ENCODE measurements around the gene SEC63.
"Not testable (repeated sequence)": the region's sequence is repeated elsewhere in the genome, so short reads cannot be mapped to it uniquely, and the experiment has no call there.

The SEC63 gene

GRCh38 chr6:107959392-107959791, 1.4 kb upstream of the SEC63 start:
- no peak for ATAC-seq
- no peak for TF ChIP-seq ARNTL (CRISPR knock-in tag; IDR thresholded peaks at IDR 0.05; ENCODE audit: borderline replicate concordance, low read depth)
- no peak for TF ChIP-seq ZNF70 (CRISPR knock-in tag; IDR thresholded peaks at IDR 0.05)
- TF ChIP-seq ZNF8 (CRISPR knock-in tag; IDR thresholded peaks at IDR 0.05): no peak
- no peak for TF ChIP-seq PATZ1 (CRISPR knock-in tag; IDR thresholded peaks at IDR 0.05; ENCODE audit: borderline replicate concordance)
- no peak for TF ChIP-seq ZNF565 (CRISPR knock-in tag; conservative IDR thresholded peaks at IDR 0.05; ENCODE audit: low read depth)
- TF ChIP-seq ZFP3 (CRISPR knock-in tag; IDR thresholded peaks at IDR 0.05): no peak
- no peak for TF ChIP-seq ZFP30 (CRISPR knock-in tag; IDR thresholded peaks at IDR 0.05)
- TF ChIP-seq SNAI2 (CRISPR knock-in tag; IDR thresholded peaks at IDR 0.05): no peak
- TF ChIP-seq CREB5 (CRISPR knock-in tag; IDR thresholded peaks at IDR 0.05; ENCODE audit: low read depth): no peak
- TF ChIP-seq ISL1 (CRISPR knock-in tag; IDR thresholded peaks at IDR 0.05): no peak
- TF ChIP-seq POU6F1 (CRISPR knock-in tag; IDR thresholded peaks at IDR 0.05; ENCODE audit: borderline replicate concordance, low read depth): no peak

- not testable (repeated sequence) for ATAC-seq
Measured at GRCh38 chr6:107958689-107959362, 818 bp upstream of the SEC63 start.

GRCh38 chr6:107957308-107957908, 600 bp downstream of the SEC63 start:
- peak; percentile 67 for ATAC-seq
- TF ChIP-seq ZNF8 (CRISPR knock-in tag; IDR thresholded peaks at IDR 0.05) (no peak), RARB (CRISPR knock-in tag; IDR thresholded peaks at IDR 0.05) (no peak), BACH2 (CRISPR knock-in tag; IDR thresholded peaks at IDR 0.05; ENCODE audit: borderline replicate concordance) (no peak), CREB5 (CRISPR knock-in tag; IDR thresholded peaks at IDR 0.05; ENCODE audit: low read depth) (no peak), ZFP3 (CRISPR knock-in tag; IDR thresholded peaks at IDR 0.05) (no peak), GLIS3 (CRISPR knock-in tag; IDR thresholded peaks at IDR 0.05) (no peak), ESRRG (CRISPR knock-in tag; IDR thresholded peaks at IDR 0.05) (no peak), CSRNP3 (CRISPR knock-in tag; IDR thresholded peaks at IDR 0.05) (no peak), PATZ1 (CRISPR knock-in tag; IDR thresholded peaks at IDR 0.05; ENCODE audit: borderline replicate concordance) (no peak), CSDC2 (CRISPR knock-in tag; IDR thresholded peaks at IDR 0.05) (no peak), ZNF70 (CRISPR knock-in tag; IDR thresholded peaks at IDR 0.05) (no peak), ZFP30 (CRISPR knock-in tag; IDR thresholded peaks at IDR 0.05) (no peak), TCF4 (CRISPR knock-in tag; IDR thresholded peaks at IDR 0.05; ENCODE audit: borderline replicate concordance) (no peak), ZC3H10 (CRISPR knock-in tag; IDR thresholded peaks at IDR 0.05) (no peak), SNAI2 (CRISPR knock-in tag; IDR thresholded peaks at IDR 0.05) (no peak), OSR1 (CRISPR knock-in tag; IDR thresholded peaks at IDR 0.05) (no peak), ZNF565 (CRISPR knock-in tag; conservative IDR thresholded peaks at IDR 0.05; ENCODE audit: low read depth) (no peak), ARNTL (CRISPR knock-in tag; IDR thresholded peaks at IDR 0.05; ENCODE audit: borderline replicate concordance, low read depth) (no peak), ISL1 (CRISPR knock-in tag; IDR thresholded peaks at IDR 0.05) (no peak)

All from SK-N-SH treated with all-trans-retinoic acid at 6 μM for 48 hours (cell line).